ENCODE measurements around the gene MNT.
A peak's percentile ranks its signal among the peaks of the same experiment; 100 is the strongest.
"Not testable (repeated sequence)": the region's sequence is repeated elsewhere in the genome, so short reads cannot be mapped to it uniquely, and the experiment has no call there.

MNT gene, protein sequence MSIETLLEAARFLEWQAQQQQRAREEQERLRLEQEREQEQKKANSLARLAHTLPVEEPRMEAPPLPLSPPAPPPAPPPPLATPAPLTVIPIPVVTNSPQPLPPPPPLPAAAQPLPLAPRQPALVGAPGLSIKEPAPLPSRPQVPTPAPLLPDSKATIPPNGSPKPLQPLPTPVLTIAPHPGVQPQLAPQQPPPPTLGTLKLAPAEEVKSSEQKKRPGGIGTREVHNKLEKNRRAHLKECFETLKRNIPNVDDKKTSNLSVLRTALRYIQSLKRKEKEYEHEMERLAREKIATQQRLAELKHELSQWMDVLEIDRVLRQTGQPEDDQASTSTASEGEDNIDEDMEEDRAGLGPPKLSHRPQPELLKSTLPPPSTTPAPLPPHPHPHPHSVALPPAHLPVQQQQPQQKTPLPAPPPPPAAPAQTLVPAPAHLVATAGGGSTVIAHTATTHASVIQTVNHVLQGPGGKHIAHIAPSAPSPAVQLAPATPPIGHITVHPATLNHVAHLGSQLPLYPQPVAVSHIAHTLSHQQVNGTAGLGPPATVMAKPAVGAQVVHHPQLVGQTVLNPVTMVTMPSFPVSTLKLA

GRCh38 chr17:2400877-2401425 is at the start of gene MNT:
Gene MNT, minus strand, starts transcription at chr17:2401060. Its CDS starts 348 bp downstream, at chr17:2400712.
- peak; percentile 91 to 95 for DNase-seq

DNA sequence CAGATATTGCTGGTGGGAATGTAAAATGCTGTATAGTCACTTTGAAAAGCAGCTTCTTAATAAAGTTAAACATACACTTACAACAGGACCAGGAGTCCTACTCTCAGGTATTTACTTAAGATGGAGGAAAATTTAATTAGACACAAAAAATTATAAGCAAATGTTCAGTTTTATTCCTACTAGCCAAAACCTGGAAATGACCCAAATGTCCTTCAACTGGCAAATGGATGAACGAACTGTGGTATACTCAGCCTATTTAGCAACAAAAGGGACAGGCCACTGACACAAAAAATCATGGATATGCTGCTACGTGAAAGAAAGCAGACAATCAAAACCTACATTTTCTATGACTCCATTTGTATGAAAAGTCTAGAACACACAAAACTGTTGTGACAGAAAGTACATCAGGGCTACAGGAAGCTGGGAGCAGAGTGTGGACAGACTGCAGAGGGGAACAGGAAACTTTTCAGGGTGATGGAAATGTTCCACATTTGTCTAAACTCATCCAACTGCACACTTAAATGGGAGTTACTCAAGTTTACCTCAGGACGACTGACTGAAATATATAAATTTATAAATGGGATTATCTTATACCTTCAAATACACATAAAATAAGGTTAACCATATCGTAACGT is 49.3 kb upstream of the MNT start:
- no peak for DNase-seq

DNA sequence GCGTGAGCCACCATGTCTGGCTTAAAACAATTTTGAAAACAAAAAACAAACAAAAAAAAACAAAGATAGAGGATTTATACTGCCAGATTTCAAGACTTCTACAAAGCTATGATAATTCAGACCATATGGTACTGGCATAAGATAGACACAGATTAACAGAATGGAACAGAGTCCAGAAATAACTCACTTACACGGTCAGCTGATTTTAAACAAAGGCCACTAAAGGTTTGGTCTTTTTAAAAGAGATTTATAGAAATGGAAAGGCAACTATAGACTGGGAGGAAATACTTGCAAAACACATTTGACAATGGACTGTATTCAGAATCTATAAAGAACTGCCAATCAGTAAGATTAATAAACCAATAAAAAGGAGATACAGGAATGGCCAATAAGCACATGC is 48.6 kb upstream of the MNT start:
- no peak for DNase-seq

- not testable (repeated sequence) for DNase-seq
These were observed 46.6 kb upstream of the MNT start for GRCh38 chr17:2447479-2447878.

DNA sequence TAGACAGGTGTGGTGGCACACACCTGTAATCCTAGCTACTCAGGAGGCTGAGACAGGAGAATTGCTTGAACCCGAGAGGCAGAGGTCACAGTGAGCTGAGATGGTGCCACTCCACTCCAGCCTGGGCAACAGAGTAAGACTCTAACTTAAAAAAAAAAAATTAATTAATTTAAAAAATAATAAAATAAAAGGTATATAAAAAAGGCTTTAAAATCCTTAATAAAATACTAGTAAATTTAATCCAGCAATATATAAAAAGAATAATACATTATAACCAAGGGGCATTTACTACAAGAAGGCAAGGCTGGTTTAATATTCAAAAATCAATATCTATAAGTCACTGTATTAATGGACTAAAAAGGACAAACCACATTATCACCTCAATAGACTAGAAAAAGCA is 44.8 kb upstream of the MNT start:
- DNase-seq: no peak

- DNase-seq: no peak
These were observed 43.5 kb upstream of the MNT start for GRCh38 chr17:2444382-2444781.

DNA sequence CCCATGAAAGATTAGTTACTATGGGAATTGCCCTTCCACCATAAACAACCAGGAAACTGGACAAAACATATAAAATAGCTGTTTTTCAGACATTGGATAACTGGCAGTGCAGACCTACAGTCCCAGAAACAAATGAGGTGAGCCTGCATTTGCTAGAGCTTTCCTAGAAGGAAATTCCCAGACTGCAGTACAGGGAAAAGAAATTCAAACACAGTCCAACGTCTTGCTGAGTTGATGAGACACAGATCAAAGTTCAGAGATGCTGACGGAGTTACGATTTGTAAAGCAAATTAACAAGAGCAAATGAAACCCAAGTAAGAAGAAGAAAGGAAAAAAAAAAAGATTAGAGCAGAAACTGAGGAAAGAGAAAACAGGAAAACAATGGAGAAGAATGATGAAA is 41.3 kb upstream of the MNT start:
- no peak for DNase-seq

GRCh38 chr17:2440930-2441329 is 40.1 kb upstream of the MNT start:
- DNase-seq: no peak

DNA sequence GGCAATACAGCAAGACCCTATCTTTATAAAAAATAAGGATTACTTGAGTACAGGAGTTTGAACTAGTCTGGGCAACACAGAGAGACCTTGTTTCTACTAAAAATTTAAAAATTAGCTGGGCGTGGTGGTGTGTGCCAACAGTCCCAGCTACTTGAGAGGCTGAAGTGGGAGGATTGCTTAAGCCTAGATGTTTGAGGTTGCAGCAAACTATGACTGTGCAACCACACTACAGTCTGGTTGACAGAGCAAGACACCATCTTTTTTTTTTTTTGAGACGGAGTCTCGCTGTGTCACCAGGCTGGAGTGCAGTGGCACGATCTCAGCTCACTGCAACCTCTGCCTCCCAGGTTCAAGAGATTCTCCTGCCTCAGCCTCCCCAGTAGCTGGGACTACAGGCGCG is 39.1 kb upstream of the MNT start:
- DNase-seq: not testable (repeated sequence)

- DNase-seq: no peak
These were observed 38.0 kb upstream of the MNT start for GRCh38 chr17:2438823-2439222.

DNA sequence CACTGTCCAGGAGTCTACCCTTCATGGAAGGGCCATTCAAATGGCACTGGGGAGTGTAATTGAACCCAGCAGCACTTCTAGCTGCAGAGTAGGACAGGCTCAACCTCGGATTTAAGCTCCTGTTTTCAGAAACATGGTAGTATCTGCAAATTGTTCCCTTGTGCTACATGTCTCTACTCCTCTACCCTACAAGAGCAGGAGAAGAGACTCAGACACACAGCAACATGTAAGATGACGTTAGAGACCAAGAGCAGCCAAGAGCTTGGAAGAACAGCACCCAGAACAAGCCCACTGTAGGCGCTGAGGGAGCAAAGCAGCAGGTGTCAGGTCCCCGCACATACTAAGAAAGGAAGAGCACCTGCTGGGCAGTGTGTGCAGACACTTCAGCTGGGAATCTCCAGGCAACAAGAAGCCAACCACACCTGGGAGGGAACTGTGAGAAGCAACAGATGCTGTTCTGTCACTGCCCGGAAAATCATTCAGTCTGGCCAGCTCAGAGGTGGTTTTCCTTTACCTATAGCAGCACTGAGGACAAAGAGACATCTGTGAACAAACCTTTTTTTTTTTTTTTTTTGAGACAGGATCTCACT is 35.6 kb upstream of the MNT start:
- DNase-seq: no peak

GRCh38 chr17:2435862-2436261 is 35.0 kb upstream of the MNT start:
- no peak for DNase-seq

DNA sequence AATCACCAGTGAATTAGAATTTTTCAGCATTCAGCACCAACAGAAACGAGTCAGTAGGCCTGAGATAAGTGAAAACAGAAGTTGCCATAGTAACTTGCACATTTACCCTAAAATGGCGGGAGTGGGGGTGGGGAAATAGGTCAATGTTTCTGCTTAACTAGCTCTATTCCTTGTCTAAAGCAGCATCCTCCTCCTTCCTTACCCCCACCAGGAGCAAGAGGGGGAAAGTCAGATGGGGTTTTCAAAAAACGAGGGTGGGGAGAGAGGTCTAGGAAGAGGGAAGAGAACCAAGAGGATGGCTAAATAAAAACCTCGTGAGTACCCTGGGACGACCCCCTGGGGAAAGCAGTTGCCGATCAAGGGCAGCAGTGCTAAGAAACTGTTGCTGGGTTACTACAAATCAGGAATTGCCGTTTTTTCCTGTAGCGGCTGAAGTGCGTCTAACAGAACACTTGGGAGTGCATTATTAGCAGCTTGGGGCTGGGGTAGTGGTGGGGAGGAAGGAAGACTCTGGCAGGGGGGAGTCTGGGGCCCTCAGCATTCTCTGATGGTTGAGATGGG is 34.4 kb upstream of the MNT start:
- DNase-seq: peak; percentile 25 to 29

DNA sequence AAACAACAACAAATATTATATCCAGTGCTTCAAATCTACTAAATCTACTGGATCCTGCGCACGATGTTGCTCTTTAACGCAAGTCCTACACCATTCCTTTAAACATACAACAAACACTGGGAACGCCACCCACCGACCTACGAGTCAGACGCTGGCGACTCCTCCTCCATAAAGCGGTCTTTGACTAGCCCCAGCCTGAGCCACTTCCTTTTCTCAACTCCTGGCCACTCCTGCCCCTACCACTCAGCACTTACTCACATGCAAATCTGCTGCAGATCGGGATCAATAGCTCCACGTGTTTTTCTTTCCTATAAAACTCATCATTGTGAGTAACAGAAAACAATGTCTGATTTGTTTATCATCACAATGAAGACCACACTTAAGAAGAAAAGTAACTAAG is 32.8 kb upstream of the MNT start:
- DNase-seq: no peak

DNA sequence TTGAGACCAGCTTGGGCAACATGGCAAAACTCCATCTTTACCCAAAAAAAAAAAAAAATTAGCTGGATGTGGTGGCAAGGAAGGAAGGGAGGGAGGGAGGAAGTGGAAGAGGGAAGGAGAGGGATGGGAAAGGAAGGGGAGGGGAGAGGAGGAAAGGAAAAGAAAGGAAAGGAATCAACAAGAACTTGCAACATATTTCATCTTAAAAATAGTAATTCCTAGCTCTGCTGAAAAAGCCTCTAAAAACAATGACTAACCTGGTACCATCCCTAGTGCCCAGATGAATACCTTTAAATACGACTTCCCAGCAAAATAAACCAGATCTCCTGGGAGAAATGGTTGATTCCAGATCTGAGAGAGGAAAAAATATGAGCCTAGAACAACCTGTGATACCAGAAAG is 27.1 kb upstream of the MNT start:
- no peak for DNase-seq

- no peak for DNase-seq
These were observed 26.4 kb upstream of the MNT start for GRCh38 chr17:2427215-2427614.

DNA sequence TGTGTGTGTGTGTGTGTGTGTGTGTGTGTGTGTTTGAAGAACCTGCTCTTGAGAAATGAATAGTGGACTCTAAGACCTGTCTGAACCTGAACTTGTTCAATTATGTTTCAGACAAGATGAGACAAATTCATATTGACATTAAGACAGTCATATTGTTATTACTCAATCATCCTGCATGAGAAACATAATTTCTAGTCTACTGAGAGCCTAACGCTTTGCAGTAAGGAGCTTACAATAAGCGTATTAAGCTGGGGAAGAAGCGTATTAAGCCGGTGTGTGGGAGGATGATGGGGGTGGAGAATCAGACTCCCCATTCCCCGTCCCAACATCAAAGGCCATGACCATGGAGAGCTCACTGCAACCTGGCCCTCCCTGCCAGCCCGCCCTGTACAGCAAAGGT is 22.4 kb upstream of the MNT start:
- no peak for DNase-seq

GRCh38 chr17:2421315-2422147 is 20.7 kb upstream of the MNT start:
- DNase-seq: no peak

GRCh38 chr17:2420176-2420575 is 19.3 kb upstream of the MNT start:
- DNase-seq: no peak

DNA sequence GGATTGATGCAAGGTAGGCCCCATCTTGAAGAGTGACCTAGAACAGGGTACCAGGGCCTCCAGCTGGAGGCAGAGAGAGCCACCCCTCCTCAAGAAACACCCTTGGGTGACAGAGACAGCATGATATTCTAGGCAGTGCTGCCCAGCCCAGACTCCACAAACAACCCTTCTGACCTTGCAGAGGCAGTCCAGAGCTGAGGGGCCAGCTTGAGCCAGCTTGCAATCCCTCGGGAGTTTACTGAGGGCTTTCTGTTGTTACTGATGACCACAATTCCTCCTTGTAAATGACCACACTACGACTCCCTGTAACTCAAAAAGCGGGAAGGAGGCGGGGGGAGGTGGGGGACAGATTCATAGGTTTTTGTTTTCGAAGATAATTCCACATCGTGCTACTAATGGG is 18.6 kb upstream of the MNT start:
- DNase-seq: no peak

GRCh38 chr17:2418572-2418971 is 17.7 kb upstream of the MNT start:
- DNase-seq: no peak
